HTERT RPE-1 (cell line): ENCODE data around the gene PNP.

ENCODE experiments used
- in situ Hi-C: fragments of 300-500 bp; cut with MboI; formaldehyde crosslinking; loops from 4 replicates; pipeline ENCODE4 v1.14.3; 2020; ENCODE audit warnings: low sequenced_read_pairs

The PNP gene

DNA sequence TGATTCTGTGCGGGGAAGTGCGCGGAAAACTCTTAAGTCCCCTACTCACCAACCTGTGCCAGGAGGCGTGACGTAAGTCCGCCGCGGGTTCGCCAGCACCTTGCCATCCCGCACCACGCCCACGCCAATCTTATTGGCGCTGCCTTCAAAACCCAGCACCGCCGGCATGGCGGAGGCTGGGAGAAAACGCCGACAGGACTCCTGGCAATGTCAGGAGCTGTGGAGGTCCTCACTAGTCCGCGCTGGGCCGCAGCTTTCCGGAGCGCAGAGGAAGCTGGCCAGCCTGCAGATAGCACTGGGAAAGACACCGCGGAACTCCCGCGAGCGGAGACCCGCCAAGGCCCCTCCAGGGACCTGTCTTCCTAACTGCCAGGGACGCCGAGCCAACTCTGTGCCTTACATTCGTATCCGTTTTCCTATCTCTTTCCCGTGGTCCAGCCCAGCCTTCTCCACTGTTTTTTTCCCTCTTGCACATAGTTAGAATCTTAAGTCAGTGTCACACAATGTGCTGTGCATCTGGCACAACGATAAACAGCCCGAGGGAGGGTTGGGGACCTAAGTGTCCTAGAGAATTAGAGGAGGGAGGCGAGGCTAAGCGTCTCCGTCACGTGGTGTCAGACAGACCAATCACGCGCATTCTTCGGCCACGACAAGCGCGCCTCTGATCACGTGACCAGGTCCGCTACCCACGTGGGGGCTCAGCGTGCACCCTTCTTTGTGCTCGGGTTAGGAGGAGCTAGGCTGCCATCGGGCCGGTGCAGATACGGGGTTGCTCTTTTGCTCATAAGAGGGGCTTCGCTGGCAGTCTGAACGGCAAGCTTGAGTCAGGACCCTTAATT lies 14.5 kb upstream of the PNP start, which contains the start of the genes APEX1 and OSGEP:
Gene APEX1 (plus strand): TSS at position 711 of the 839 bp plus-strand sequence. CDS start 420 bp downstream, outside the sequence.
Gene OSGEP (minus strand): TSS at position 297 of the 839 bp plus-strand sequence. CDS start 129 bp downstream, at position 168.
- in situ Hi-C loops: no loop called here

DNA sequence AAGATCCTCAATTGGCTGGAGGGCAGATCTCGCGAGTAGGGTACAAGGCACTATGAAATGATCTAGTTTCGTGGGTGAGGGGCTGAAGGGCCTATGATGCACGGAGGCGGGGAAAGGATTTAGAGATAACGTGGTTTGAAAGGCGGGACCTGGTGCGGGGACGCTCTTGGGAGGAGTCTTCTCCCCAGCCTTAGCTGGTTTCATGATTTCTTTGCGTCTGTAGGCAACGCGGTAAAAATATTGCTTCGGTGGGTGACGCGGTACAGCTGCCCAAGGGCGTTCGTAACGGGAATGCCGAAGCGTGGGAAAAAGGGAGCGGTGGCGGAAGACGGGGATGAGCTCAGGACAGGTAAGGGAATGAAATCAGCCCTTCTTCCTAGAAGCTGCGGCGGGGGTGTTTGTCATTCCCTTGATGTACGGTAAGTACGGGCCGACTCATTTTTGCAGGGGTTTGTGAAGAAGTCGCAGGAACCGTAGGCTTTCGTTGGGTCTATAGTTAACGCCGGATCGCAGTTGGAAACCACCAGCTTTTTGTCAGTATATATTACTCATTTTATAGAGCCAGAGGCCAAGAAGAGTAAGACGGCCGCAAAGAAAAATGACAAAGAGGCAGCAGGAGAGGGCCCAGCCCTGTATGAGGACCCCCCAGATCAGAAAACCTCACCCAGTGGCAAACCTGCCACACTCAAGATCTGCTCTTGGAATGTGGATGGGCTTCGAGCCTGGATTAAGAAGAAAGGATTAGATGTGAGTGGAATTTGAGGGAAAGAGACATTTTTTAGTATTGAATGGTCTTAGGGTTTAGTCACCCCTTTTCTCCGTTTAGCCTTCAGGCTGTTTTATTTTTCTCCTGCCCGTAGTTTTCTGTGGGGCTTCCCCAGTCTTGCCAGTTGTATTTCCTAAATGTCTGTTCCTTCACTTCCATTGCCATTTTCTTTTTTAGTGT lies 13.6 kb upstream of the PNP start:
- in situ Hi-C loops: no loop called here

DNA sequence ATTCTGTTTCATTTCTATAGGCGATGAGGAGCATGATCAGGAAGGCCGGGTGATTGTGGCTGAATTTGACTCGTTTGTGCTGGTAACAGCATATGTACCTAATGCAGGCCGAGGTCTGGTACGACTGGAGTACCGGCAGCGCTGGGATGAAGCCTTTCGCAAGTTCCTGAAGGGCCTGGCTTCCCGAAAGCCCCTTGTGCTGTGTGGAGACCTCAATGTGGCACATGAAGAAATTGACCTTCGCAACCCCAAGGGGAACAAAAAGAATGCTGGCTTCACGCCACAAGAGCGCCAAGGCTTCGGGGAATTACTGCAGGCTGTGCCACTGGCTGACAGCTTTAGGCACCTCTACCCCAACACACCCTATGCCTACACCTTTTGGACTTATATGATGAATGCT lies 12.2 kb upstream of the PNP start:
- in situ Hi-C loops: no loop called here

DNA sequence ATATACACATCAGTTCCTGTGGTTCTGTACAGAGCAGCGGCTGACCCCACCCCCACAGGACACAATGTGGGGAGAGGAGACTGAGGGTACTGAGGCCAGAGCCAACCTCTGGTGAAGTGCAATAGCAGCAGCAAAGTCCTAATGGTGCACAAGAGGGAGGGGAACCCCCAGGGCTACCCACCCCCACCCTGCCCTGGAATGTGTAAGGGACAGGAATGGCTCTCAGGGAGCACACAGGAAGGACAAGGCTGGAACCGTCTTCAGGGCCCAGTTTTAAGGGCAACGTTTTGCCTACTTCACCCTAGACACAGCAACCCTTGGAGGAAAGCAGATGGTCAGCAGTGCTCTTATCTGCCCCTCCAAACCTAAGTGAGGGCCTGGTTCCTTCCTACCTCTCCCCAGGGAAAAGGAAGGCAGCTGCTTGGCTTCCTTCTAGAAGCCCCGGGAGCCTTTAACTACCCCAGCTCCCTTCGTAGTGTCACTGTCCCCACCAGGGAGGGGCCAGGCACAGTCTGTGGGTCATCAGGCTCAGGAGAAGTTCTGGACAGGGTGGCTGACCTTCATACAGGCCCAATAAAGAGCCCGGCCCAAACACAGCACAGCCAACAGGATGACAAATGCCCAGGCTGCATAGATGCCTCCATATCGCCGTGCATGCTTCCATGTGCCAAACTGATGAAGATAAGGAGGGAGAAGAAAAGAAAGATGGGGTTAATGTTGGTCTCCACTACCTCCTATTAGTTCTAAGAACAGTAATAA lies 11.0 kb upstream of the PNP start:
- in situ Hi-C loops: no loop called here

DNA sequence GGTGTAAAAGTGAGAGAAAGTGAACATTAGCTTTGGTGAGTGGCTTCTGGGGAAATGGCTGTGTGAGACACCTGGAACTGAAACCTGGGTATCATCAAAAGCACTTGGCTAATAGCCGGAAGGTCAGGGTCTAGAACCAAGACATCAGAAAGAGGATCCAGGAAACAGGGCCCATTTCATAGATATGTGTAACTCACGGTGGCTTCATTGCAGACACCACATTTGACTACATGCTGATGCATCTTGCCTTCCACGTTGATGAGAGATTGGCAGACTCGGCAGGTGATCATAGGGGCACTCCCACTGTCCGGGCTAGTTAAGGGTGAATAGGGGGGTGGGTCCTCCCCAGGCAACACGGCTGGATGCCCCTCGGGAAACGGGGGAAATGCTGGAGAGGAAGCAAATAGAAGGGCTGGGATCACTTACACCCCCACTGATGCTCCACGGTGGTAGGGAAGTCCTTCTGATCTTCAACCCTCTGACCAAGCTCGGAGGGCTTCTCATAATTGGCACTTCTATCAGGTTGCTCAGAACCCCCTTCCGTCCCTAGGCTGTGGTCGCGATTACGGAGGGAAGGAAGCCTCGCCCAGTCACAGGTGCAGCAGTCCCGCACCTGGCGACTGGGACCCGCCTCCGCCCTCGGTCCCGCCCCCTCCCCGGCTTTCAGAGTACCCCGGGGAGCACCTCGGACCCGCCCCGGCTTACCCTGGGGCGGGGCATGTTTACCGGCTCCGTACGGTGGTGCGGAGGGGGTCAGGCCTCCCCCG lies 8.6 kb upstream of the PNP start:
- in situ Hi-C loops: no loop called here

DNA sequence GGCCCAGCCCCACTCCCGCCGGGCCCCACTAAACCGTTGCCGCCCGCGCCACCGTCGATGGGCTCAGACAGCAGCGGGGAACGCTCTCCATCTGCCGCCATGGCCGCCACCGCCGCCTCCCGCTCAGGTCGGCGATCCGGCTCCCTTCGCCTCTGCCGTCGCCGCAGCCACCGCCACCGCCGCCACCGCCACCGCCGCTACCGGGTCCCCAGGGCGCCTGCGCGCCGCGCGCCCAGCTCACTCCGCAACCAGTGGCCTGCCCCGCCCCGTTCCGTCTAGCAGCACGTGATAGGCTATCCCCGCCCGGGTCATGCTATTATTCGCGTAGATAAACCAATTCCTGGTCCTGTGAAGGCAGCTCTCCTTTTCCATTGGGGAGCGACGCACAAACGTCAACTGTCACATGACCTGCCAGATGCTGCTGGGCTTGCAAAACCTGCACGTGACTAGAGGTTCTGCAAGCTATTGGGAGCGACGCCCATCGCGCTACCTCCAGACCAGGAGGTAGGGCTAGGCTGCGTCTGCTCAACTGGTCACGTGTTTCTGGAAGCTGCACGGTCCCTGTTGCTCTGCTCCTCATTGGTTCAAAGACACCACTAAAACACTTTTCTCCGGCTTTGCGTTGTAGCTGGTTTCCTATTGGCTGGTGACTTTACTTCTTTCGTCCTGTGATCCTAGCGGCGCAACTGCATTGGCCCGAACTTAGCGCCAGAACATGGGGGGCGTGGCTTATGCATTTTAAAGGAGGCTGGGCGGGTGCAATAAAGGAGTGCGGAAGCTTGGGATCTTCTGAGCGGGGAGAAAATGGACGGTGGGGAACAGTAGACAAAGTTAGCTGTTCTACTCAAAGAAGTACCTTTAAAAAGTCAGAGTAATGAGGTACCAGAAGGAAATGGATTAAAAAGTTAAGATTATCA lies 7.7 kb upstream of the PNP start, which contains the start of gene PIP4P1:
Gene PIP4P1 (minus strand): TSS at position 210 of the 917 bp plus-strand sequence. CDS start 109 bp downstream, at position 101.
- in situ Hi-C loops: no loop called here

DNA sequence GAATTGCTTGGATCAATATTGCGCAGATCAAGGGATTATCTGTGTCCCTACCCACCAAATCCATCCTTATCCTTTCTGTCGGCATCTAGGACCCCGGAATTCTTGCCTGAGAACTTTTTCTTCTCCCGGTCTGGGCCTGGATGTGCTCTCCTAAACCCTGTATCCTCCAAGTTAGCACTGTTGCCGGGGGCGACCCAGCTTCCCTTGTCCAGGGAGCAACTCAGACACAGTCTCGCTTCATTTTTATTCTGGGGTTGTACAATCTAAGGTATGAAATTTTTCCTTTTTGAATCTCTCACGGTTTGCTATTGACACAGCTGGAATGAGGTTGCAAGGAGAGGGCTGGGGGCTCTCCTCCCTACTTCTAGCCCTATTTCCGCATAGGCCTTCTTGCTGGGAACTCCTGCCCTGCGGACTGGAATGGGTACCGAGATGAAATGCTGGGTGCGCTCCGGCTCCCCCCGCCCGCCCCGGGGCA lies 403 bp upstream of the PNP start:
- in situ Hi-C loops: no loop called here

DNA sequence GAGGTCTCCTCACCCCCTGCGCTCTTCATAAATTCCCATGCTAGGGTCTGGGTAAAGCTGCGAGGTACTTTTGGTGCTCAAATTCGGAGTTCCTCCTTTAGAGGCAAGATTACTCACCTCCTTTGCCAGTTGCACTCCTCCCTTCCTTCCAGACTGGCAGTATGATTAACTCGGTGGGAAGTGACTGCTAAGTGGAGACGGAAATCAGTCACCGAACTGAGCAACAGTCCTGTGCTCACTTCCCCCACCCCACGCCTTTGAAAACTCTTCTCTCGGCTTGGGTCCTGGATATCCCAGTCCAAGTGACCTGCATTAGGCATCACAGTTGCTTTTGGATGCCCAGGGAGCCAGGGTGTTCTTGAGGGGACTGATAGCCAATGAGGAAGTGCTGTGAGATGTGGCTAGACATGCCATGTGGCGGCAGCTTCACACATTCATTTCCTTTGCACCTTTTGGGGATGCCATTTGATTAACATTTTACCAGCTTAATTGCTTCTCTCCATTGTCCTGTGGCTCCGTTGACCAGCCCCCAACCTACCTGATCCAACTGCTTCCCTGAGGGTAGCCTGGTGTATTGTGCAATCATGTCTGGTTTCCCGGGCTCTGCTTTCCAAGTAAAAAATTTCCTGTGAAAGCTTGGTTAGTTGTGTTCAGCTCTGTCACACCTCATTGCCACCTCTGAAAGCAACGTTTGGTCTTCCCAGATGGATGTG lies 840 bp downstream of the PNP start:
- in situ Hi-C loops: no loop called here

DNA sequence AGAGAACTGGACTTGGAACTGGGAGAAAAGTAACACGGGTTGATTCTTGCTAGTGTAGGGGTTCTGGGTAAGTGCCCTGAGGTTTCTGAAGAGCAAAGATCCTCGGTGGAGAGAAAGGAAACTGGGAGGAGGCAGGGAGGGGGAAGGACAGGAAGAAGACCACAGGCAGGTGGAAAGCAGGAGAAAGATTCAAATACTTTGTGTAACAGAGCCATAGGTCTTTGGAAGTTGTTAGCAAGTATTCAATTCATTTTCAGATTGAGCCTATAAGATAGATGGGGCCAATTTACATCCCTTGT lies 1.3 kb downstream of the PNP start:
- in situ Hi-C loops: no loop called here

DNA sequence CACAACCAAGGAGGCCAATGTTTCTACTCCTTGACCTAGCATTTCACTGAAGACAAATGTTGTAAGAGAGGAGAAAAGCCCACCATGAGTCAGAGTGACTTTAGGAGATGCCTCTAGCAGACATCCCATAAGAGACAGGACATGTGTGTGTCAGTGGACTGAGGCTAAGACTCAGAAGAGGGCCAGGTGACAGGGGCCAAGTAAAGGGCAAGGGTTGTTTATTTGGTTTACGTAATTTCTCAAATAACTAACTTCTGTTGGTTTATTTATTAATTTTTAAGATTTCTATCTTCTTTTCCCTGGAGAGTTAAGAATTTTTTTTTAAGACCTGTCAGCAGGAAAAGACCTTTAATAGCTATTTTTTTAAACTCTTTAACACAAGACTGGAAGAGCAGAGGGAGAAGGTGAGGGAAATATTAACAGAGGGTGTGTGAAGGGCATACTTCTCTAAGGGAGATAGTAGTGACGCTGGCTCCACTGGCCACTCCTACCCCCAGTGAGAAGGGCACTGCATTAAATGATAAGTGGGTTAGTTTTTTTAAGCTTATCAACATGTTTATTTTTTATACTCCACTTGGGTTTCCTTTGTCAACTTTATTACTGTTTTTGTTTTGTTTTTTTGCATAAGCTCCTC lies 3.4 kb downstream of the PNP start:
- in situ Hi-C loops: no loop called here

DNA sequence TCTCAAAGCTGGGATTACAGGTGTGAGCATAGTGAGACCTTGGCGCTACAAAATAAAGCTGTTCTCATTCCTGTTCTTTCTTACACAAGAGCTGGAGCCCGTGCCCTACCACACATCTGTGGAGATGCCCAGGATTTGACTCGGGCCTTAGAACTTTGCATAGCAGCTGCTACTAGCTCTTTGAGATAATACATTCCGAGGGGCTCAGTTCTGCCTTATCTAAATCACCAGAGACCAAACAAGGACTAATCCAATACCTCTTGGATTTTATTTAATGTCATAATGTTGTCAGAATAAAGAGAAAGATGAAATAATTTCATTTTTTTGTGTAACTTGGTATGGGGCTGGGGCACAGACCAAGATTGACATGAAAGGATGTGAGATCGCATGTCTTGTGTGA lies 7.6 kb downstream of the PNP start:
- in situ Hi-C loops: no loop called here

DNA sequence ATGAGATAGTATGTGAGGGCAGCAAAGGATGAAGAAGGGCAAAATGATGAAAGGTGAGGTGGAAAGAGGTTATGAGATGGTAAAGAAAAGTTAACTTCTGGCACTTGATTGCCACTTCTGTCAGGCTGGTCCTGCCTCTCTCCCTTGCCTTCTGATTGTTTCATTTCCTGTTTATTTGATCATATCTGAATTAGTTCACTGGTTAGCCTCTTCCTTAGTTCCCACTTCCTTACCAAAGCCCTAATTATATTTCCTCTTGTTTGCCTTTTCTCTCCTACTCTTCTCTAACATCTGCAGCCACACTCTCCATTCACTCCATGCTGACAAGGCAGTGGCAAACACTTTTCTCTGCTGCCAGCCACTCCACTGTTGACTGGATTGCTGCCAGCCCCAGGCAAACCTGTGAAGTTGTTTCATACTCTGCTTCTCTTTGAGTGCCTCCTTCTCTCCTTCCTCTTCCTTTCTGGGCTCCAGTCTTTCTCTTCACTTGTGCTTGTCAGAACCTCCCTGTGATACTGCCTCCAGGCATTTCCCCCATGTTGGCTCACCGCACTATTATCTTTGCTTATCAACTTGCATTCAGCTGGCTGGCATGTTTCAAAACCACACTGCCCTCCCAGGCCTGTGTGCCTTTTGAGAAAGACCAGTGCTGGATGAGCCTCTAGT lies 8.1 kb downstream of the PNP start:
- in situ Hi-C loops: no loop called here

DNA sequence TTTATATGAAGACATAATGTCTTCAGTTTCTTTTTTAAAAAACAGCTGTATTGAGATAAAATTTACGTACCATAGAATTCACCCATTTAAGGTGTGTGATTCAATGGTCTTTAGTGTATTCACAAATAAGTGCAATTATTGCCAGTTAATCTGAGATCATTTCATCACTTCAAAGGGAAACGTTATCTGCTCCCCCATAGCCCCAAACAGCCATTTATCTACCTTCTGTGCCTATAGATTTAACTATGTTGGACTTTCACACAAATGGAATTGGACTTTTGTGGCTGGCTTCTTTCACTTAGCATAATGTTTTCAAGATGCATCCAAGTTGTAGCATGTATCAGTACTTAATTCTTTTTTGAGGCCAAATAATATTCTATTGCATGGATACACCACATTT lies 9.7 kb downstream of the PNP start:
- in situ Hi-C loops: no loop called here

DNA sequence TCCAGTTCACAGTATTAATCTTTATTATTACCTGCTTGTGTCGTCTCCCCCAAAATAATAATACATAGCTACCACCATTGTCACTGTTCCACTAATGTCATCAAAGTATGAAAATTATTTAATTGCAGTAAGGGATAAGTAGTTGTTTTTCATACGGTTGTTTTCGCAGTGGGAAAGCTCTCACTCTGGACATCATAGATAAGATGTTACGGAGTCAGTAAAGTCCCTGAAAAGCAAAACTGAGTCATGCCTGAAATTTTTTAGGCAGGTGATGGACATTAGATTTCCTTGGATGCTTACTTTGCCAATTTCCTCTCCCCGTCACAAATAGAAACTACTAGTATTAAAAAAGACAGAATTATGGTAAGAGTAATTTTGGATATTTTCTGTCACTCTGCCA lies 13.2 kb downstream of the PNP start:
- in situ Hi-C loops: no loop called here

DNA sequence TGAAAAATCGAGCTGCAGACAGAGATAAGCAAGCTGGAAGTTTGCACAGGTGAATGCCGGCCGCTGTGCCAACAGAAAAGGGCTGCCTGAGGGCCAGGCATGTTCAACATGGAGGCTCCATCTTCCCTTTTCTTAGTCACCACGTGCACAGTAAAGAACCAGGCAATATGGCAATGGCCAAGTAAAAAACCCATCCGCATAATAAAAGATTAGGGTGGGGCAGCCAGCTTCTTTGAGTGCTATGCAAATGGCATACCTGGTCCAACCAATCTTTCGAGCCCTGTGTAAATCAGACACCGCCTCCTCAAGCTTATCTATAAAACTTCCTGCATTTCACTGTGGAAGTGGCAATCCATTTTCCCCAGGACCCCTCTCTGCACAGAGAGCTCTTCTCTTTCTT lies 16.7 kb downstream of the PNP start:
- in situ Hi-C loops: no loop called here

DNA sequence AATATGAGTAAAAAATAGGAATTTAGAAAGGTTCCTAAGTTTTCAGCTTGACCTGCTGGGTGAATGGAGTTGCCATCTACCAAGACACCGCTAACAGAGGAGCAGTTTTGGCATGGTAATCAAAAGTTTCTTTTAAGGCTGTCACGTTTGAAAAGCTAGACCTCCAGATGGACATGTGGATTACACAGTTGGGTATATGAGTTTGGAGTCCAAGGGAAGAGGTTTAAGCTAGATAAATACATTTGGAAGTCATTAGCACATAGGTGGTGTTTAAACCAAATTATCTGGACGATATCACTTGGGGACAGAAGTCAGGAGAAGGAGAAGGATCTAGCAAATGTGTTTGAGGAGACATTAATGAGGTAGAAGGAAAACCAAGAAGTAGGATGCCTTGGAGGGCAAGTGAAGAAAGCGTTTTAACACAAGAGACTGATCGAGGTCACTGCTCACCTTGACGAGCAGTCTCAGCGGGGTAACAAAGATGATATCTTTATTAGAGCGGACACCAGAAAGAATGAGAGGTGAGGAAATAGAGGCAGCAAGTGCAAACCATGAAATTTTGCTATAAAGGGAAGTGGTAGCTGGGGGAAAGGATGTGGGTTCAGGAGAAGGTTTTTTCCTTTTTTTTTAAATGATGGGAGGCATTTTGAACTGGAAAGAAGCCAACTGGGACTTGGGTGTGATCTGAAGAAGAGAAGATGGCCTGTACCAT lies 17.6 kb downstream of the PNP start:
- in situ Hi-C loops: no loop called here

DNA sequence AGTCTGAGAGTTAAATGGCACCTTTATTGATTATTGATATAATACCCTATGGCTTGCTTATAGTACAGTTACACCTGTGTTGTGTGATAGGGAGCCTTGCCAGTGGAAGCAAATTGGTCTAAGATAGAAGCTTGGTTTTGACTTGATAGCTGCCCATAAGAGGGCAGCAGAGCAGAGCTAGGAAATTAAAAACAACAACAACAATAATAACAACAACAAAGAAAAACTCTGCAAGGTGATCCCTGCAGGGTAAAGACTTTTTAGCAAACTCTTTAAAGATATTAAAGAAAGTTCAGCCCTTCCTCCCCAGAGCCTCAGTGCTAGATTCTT lies 18.2 kb downstream of the PNP start:
- in situ Hi-C loops: no loop called here
